Measurements from ENCODE around the gene ZNHIT1. TPM values are rescaled to one million over a fixed set of nuclear protein-coding genes. Genes with fewer than 3 reads are reported as not detected.
"Not testable (repeated sequence)": the region's sequence is repeated elsewhere in the genome, so short reads cannot be mapped to it uniquely, and the experiment has no call there.

ZNHIT1 gene
- total RNA-seq, 1 experiment from 2014 or later, result 121 TPM

DNA sequence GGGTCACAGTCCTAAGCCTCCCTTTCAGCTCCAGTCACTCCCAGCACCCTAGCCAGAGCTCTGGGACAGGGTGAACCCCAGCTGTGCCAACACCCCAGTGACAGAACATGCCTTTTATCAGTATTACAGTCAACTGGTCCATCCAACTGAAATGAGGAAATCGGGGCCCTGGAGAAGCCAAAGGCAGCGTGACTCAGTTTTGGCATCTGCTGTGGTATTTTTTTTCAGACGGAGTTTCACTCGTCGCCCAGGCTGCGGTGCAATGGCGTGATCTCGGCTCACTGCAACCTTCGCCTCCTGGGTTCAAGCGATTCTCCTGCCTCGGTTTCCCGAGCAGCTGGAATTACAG, 23.0 kb downstream of the ZNHIT1 start:
- DNase-seq (ENCODE audit: low read depth), result no peak

DNA sequence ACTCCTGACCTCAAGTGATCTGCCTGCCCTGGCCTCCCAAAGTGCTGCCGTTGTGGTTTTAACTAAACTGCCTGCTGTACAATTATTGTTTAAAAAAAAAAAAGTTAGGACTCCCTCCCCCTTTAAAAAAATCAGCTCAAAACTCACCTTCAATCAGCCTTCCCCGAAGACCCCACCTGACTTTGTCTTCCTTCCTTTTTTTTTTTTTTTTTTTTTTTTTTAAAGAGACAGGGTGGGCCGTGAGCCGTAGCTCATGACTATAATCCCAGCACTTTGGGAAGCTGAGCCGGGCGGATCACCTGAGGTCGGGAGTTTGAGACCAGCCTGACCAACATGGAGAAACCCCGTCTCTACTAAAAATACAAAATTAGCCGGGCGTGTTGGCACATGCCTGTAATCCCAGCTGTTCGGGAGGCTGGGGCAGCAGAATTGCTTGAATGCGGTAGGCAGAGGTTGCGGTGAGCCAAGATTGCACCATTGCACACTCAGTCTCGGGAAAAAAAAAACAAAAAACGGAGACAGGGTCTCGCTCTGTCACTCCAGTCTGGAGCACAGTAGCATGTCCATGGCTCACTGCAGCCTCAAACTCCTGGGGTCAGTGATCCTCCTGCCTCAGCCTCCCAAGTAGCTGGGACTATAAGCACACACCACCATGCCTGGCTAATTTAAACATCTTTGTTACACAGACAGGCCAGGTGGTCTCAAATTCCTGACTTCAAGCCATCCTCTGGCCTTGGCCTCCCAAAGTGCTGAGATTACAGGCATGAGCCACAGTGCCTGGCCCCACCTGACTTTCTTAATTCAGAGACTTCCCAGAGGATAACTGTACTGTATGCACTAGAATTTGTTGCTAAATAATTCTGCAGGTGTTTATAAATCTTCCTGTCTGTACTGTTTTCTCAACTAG, 23.7 kb downstream of the ZNHIT1 start:
- DNase-seq (ENCODE audit: low read depth), result no peak

DNA sequence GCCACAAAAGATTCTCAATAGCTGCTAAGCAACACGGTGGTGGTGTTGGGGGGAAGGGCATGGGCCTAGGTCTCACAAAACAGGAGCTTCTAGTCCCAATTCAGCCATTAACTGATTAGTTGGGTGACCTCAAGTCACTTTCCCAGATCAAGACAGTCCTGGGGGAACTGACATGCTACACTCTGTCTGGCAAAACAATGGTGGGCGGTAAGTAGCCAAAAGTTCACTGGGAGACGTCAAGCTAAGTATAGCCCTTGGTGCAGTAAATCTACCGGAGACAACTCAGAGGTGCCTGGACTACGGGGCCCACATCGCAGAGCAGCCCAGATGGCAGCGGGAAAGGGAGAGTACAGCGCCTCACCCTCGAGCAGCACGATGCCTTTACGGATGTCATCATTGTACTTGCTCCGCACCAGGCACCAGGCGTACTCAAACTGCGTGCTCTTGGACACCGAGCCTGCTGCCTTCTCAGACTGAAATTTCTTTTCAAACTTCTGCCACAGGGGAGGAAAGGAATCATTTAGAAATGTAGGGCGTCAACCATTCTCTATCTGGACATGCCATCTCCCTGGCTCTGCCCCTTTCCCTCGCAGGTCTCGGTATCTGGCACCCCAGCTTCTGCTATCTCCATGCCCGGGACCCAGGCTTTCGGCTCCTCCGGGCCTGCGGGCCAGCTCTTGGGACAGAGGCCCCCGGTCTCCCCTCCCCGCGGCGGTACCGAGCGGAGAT, 25.8 kb downstream of the ZNHIT1 start:
- DNase-seq (ENCODE audit: low read depth), result no peak

DNA sequence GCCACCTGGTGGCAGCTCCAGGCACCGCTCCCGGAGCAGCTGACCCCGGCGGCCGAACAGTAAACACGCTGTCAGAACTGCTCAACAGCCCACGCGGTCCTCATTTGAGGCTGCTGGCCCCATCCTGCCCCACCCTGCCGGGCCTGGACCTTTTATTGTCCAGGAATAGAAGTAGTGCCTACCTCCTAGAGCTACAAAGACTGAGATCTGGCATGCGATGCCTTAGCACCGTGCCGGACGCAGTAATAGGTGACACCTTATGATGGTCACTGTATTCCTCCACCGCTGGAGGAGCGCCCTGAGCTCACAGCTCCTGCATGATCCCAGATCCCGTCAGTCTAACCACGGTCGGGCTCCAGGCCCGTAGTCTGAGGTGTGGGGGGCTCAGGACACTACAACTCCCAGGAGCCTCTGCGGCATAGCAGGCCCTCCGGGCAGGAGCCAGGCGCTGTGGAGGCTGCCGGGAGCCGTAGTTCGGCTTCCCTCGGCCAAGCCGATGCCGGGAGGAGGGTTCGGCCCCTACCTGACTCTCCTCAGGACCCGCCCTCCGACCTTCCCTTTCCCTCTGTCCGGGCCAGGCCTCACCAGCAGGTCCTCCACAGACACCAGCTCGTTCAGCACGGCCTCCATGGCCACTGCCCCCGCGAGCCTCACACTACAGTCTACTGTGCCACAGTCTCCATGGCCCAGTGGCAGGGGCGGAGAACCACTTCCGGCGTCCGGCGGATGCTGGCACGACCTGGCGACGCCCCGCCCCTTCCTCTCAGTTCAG, 26.6 kb downstream of the ZNHIT1 start, which contains the start of gene FIS1:
TSS of gene FIS1 (minus strand) at position 707 of the 772 bp plus-strand sequence. CDS start at position 630, 77 bp downstream.
- DNase-seq (ENCODE audit: low read depth), result peak; percentile 89

DNA sequence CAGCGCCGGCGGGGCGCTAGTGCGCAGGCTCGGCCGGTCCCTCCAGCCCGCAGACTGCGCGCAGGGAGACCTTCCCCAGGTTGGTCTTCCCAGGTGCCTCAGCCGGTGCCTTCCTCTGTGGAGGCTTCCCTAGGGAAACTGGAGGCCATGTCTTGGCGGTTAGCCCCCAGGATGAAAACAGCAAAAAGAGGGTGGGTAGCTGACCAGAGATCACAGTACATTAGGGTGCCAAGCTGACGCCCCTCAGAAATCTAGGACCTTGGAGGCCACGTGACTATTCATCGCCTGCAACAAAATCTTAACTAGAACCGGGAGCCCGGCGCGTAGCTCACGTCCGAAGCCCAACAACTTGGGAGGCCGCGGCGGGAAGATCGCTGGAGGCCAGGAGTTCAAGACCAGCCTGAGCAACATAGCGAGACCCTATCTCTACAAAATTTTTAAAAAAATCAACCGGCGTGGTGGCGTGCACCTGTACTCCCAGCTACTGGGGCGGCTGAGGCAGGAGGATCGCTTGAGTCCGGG, 27.2 kb downstream of the ZNHIT1 start:
- no peak for DNase-seq (ENCODE audit: low read depth)

DNA sequence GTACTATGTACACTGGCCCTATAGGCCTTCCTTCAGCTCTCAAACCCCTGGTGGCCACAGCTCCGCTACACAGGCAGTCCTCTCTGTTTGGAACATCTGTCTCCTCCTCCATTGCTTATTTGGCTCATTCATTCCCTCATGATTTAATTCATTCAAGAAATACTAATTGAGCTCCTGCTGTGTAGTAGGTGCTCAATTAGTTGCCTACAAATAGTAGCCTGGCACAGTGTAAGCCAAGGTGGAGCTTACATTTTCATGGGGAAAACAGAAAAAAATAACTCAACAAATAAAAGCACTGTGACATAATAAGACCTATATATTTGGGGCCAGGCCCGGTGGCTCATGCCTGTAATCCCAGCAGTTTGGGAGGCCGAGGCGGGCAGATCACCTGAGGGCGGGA, 30.3 kb downstream of the ZNHIT1 start:
- no peak for DNase-seq (ENCODE audit: low read depth)

DNA sequence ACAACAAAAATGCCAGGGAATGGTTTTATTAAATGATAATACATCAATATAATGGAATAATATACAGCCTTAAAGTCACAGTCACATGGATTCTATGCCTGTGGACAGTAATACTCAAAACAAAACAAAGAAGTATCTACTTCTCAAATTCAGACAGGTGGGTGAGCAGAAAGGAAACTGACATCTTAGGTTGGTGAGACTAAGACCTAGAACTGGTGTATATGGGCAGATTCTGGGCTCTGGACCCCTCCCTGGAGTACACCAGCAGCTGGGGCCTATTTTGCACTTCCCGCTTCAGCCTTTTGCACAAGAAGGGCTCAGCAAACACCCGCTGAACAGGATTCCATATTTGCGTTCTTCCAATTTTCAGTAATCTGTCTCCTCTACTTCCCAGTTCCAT, 32.4 kb downstream of the ZNHIT1 start:
- no peak for DNase-seq (ENCODE audit: low read depth)

DNA sequence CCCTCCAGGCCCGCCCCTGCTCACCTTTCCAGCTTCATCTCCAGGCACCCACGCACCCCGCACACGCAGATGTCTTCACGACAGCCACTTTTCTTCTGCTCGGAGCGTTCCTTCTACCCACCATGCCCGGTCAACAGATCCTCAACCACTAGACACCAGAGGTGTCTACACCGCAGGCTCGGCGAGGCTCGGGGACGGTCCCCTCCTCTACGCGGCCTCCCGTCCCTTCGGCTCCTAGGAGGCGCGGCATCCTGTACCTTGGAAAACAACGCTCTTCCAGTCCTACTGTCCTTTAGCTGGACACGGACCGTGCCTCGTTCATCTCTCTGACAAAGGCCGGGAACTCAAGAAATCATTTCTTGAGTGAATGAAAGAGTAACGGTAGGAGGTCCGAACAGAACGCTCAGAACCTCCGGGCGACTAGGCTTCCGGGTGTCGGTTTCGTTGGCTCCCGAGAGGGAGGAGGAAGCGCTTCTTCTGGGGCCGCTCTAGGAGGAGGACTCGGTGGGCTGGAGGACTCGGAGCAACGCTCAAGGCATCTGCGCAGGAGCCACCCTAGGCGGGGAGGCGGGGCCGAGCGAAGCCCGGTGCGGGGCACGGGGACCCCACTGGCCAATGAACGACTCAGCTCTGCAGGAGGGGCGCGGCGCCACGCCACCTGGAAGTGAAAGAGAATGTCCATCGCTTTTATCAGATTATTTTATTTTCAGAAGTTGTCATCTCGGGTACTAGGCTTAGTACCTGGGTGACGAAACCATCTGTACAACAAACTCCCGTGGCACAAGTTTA, 34.1 kb downstream of the ZNHIT1 start:
- peak; percentile 98 for DNase-seq (ENCODE audit: low read depth)

DNA sequence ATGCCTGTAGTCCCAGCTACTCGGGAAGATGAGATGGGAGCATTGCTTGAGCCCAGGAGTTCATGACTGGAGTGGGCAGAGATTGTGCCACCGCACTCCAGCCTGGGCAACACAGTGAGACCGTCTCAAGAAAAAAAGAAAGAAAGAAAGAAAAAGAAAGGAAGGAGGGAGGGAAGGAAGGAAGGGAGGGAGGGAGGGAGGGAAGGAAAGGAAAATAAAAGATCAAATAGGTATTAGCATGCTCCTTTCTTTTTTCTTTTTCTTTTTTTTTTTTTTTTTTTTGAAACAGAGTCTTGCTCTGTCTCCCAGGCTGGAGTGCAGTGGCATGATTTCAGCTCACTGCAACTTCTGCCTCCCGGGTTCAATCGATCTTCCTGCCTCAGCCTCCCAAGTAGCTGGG, 35.2 kb downstream of the ZNHIT1 start:
- DNase-seq (ENCODE audit: low read depth), result not testable (repeated sequence)

DNA sequence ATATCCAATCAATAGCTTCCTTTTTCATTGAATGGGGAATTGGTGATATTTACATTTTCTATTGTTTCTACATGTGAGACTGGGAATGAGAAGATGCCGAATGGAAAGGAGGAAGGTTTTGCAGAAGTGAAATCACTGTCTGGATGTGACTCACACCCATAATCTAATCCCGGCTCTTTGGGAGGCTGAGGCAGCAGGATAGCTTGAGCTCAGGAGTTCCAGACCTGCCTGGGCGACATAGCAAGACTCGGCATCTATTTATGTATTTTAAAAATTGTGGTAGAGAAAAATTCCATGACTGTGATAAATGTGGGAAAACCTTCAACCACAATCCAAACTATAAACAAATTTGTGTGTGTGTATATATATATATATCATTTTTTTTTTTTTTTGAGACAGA, 37.8 kb downstream of the ZNHIT1 start:
- no peak for DNase-seq (ENCODE audit: low read depth)

DNA sequence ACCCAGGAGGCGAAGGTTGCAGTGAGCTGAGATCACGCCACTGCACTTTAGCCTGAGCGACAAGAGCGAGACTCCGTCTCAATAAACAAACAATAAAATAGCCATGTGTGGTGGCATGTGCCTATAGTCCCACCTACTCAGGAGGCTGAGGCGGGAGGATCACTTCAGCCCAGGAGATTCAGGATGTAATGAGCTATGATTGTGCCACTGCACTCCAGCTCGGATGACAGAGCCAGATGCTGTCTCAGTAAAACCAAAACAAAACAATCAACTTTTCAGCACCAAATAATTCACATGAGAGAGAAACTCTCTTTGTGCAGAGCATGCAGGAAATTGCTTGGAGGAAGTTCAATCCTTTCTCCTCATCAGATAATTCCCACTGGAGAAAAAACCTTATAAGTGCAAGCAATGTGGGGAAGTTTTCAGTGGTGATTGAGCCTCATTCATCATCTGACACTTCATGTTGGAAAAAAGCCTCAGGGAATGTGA, 40.3 kb downstream of the ZNHIT1 start:
- peak; percentile 17 for DNase-seq (ENCODE audit: low read depth)

DNA sequence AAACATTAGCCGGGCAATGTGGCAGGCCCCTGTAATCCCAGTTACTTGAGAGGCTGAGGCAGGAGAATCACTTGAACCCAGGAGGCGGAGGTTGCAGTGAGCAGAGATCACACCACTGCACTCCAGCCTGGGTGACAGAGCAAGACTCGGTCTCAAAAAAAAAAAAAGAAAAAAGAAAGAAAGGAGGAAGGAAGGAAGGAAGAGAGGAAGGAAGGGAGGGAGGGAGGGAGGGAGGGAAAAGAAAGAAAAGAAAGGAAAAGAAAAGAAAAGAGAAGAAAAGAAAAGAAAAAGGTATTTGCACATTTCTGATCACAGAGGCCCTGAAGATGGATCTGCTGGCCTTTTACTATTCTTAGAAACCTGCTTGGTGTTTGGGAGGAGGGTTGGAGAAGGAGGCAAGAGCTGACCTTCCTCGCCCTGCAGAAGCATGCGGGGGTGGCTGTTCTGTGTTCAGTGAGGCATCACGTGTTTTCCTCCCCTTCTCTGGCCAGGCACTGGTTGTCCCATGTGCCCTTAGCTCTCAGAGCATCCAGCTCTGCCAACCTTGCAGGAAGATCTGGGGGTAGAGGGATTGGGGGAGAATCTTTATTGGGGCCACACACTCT, 46.2 kb downstream of the ZNHIT1 start:
- not testable (repeated sequence) for DNase-seq (ENCODE audit: low read depth)

DNA sequence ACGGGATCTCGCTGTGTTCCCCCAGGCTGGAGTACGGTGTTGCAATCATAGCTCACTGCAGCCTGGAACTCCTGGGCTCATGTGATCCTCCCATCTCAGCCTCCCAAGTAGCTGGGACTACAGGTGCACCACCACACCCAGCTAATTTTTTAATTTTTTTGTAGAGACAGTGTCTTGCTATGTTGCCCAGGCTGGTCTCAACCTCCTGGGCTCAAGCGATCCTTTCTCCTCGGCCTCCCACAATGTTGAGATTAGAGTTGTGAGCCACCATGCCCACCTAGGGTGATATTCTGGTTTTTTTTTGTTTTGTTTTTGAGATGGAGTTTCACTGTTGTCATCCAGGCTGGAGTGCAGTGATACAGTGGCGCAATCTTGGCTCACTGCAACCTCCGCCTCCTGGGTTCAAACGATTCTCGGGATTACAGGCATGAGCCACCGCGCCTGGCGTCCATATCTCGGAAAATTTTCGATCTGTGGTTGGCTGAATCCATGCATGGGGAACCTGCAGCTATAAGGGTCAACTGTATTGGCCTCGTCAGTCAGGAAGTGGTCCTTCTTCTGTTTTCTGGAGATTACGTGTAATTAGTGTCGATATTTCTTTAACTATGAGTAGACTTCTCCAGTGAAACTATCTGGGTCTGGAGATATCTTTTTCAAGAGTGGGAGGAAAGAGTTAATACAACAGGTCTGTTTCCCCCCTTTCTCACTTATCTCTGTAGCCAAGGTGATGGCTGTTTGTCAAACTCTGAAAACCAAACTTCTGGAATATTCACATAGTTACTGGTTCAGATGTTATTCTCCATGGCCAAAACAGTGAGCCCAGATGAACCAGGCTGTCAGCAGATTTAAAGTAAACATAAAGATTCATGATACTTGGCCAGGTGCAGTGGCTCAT, 47.9 kb downstream of the ZNHIT1 start:
- no peak for DNase-seq (ENCODE audit: low read depth)

DNA sequence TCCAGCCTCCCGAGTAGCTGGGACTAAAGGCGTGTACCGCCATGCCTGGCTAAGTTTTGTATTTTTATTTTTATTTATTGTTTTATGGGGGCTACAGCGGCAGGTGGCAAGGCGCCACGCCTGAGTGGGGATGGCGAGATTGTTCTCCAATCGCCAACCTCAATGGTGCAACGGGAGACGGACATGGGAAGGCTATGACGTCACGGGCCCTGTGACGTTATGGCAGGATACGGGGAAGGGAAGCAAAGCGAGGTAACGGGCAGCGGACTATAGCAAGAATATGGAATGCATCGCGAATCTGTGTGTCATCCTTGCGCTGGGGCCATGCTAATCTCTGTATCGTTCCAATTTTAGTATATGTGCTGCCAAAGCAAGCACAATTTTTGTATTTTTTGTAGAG, 51.7 kb downstream of the ZNHIT1 start:
- DNase-seq (ENCODE audit: low read depth), result no peak

DNA sequence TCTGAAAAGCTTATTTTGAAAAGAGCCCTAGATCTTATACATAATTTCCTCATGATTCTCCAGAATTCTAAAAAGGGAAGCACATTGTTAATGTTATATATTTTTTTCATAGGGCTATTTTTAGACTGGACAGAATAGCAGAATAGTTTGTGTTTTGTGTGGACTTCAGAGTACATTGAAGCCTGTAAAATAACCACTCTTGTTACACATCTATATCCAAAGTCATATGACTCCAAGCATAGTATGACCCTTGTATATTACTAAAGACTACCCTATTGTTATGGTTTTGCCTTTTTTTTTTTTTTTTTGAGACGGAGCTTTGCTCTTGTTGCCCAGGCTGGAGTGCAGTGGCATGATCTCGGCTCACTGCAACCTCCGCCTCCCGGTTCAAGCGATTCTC, 53.1 kb downstream of the ZNHIT1 start:
- DNase-seq (ENCODE audit: low read depth), result no peak

DNA sequence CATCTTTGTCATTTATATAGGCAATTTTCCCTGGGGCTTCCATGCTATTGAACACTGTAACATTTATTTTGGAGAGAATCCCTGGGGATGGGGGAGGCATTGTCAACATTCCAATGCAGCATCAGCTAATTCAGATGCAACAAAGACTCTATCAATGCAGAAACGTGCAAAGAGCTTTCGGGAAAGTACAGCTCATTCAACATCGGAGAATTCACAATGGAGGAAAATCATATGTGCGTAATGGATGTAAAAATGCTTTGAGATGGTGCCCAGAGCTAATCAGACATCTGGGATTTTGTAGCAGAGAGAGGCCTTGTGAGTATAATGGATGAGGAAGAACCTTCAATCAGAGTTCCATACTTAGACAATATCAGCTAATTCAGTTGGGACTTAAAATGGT, 55.2 kb downstream of the ZNHIT1 start:
- DNase-seq (ENCODE audit: low read depth), result no peak

Data from RPMI7951 (cell line).